ENCODE measurements around the gene RAB13.

- TF ChIP-seq CTCF (IDR thresholded peaks at IDR 0.05) = no peak
- TF ChIP-seq POLR2A (IDR thresholded peaks at IDR 0.05) = no peak
These were observed 43.2 kb downstream of the RAB13 start for GRCh38 chr1:153942766-153943549.
